ENCODE data around the gene OR56A3.

OR56A3 gene

GRCh38 chr11:5941951-5942350 is at the start of gene OR56A3:
Gene OR56A3 (plus strand): TSS chr11:5942251. CDS start chr11:5947347, 5,096 bp downstream.
- TF ChIP-seq CTCF (IDR thresholded peaks at IDR 0.05; ENCODE audit: borderline replicate concordance, control extremely low read depth, extremely low read depth, insufficient read depth, missing control alignments), result no peak
- no peak for DNase-seq (ENCODE audit: low spot score)
- in situ Hi-C loops (cut with MboI; ENCODE audit: low sequenced_read_pairs, unreplicated experiment), result no loop called here

- TF ChIP-seq CTCF (IDR thresholded peaks at IDR 0.05; ENCODE audit: borderline replicate concordance, control extremely low read depth, extremely low read depth, insufficient read depth, missing control alignments), result no peak
- in situ Hi-C loops (cut with MboI; ENCODE audit: low sequenced_read_pairs, unreplicated experiment), result no loop called here
- no peak for DNase-seq (ENCODE audit: low spot score)
These were observed 49.1 kb upstream of the OR56A3 start, which contains the start of gene OR52E5 for GRCh38 chr11:5892908-5893307. Gene OR52E5 (plus strand): TSS chr11:5893208. CDS start chr11:5900777, 7,569 bp downstream.

GRCh38 chr11:5899534-5899933 is 42.5 kb upstream of the OR56A3 start:
- in situ Hi-C loops (cut with MboI; ENCODE audit: low sequenced_read_pairs, unreplicated experiment), result no loop called here
- TF ChIP-seq CTCF (IDR thresholded peaks at IDR 0.05; ENCODE audit: borderline replicate concordance, control extremely low read depth, extremely low read depth, insufficient read depth, missing control alignments), result no peak
- DNase-seq (ENCODE audit: low spot score), result no peak

- TF ChIP-seq CTCF (IDR thresholded peaks at IDR 0.05; ENCODE audit: borderline replicate concordance, control extremely low read depth, extremely low read depth, insufficient read depth, missing control alignments), result no peak
- no peak for DNase-seq (ENCODE audit: low spot score)
- in situ Hi-C loops (cut with MboI; ENCODE audit: low sequenced_read_pairs, unreplicated experiment), result no loop called here
These were observed 31.5 kb upstream of the OR56A3 start for GRCh38 chr11:5910540-5910939.

- in situ Hi-C loops (cut with MboI; ENCODE audit: low sequenced_read_pairs, unreplicated experiment), result no loop called here
- no peak for DNase-seq (ENCODE audit: low spot score)
- no peak for TF ChIP-seq CTCF (IDR thresholded peaks at IDR 0.05; ENCODE audit: borderline replicate concordance, control extremely low read depth, extremely low read depth, insufficient read depth, missing control alignments)
These were observed 19.2 kb upstream of the OR56A3 start for GRCh38 chr11:5922749-5923426.

- TF ChIP-seq CTCF (IDR thresholded peaks at IDR 0.05; ENCODE audit: borderline replicate concordance, control extremely low read depth, extremely low read depth, insufficient read depth, missing control alignments), result no peak
- DNase-seq (ENCODE audit: low spot score), result no peak
- in situ Hi-C loops (cut with MboI; ENCODE audit: low sequenced_read_pairs, unreplicated experiment), result no loop called here
These were observed 18.6 kb upstream of the OR56A3 start for GRCh38 chr11:5923427-5923776.
